ENCODE measurements around the gene PCGF3. TPM values are rescaled to one million over a fixed set of nuclear protein-coding genes. Genes with fewer than 3 reads are reported as not detected.

PCGF3 gene
- total RNA-seq, 6 experiments from 2014 or later: 13.0 to 23.5 (median 14.7) TPM

DNA sequence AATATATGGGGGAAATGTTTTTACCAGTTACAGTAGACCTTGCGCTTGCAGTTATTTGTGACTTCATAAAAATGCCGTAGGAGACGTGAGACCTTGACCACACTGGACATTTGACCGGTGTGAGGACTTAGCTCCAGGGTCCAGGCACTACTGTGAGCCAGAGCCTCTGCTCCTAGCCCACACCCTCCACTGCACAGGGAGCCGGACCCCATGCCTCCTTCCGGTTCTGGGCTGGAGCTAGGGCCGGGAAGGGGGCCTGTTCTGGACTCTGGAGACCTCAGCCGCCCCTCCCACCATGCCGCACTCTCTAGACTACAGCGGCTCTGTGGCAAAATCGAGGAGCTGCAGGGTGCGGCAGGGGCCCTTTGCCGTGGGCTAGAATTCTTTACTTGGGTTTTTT lies 5.3 kb downstream of the PCGF3 start:
- H3K4me1 ChIP-seq: peaks cover 0 to 5% (median 0%) of the 10 kb centered on the region in 4 donors
- TF ChIP-seq POLR2A (IDR thresholded peaks at IDR 0.05): no peak
- TF ChIP-seq, protein P1, sequence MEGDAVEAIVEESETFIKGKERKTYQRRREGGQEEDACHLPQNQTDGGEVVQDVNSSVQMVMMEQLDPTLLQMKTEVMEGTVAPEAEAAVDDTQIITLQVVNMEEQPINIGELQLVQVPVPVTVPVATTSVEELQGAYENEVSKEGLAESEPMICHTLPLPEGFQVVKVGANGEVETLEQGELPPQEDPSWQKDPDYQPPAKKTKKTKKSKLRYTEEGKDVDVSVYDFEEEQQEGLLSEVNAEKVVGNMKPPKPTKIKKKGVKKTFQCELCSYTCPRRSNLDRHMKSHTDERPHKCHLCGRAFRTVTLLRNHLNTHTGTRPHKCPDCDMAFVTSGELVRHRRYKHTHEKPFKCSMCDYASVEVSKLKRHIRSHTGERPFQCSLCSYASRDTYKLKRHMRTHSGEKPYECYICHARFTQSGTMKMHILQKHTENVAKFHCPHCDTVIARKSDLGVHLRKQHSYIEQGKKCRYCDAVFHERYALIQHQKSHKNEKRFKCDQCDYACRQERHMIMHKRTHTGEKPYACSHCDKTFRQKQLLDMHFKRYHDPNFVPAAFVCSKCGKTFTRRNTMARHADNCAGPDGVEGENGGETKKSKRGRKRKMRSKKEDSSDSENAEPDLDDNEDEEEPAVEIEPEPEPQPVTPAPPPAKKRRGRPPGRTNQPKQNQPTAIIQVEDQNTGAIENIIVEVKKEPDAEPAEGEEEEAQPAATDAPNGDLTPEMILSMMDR (IDR thresholded peaks at IDR 0.05): no peak
- 76% methylated on average over 5 of the region's 13 CpGs for WGBS (ENCODE audit: insufficient coverage, low coverage, low lambda C conversion rate, missing lambda C conversion rate)
- DNase-seq: no peak
- H3K36me3 ChIP-seq: peaks cover 0 to 6% (median 0%) of the 10 kb centered on the region in 4 donors
- H3K4me3 ChIP-seq: no peak overlapping the region
- peak in 1 of 4 donors; percentile 27 for ATAC-seq
- H3K9me3 ChIP-seq: no peaks in the 10 kb centered on the region
- no peaks in the 10 kb centered on the region for H3K27me3 ChIP-seq
- intact Hi-C loops (cut with DNase I): no loop called here
- no peak overlapping the region for H3K27ac ChIP-seq

DNA sequence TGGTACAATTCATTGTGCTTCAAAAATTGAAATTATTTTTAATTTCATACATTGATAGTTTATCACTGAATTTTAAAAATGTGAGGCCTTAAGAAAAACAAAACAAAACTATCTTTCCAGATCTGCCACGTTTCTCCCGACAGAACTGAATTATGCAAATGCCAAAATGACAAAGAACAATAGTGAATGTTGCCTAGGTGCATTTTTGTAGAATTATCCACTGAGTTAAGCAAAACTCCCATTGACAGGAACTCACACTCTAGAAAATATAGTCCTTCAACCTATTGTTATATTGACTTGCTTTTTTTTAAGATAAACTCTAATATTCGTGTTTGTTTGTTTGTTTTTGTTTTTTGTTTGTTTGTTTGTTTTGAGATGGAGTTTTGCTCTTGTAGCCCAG lies 6.5 kb downstream of the PCGF3 start:
- intact Hi-C loops (cut with DNase I): no loop called here
- ATAC-seq (no peak), DNase-seq (no peak)
- no peak overlapping the region for H3K4me3 ChIP-seq
- WGBS (ENCODE audit: insufficient coverage, low coverage, low lambda C conversion rate, missing lambda C conversion rate): 59% methylated on average over 3 of the region's 3 CpGs
- H3K36me3 ChIP-seq: peaks cover 0 to 6% (median 0%) of the 10 kb centered on the region in 4 donors
- H3K9me3 ChIP-seq: no peaks in the 10 kb centered on the region
- H3K27ac ChIP-seq: no peak overlapping the region
- H3K4me1 ChIP-seq: peaks cover 0 to 2% (median 0%) of the 10 kb centered on the region in 4 donors
- H3K27me3 ChIP-seq: no peaks in the 10 kb centered on the region
- TF ChIP-seq, protein P1 (IDR thresholded peaks at IDR 0.05): no peak
- TF ChIP-seq POLR2A (IDR thresholded peaks at IDR 0.05): no peak

DNA sequence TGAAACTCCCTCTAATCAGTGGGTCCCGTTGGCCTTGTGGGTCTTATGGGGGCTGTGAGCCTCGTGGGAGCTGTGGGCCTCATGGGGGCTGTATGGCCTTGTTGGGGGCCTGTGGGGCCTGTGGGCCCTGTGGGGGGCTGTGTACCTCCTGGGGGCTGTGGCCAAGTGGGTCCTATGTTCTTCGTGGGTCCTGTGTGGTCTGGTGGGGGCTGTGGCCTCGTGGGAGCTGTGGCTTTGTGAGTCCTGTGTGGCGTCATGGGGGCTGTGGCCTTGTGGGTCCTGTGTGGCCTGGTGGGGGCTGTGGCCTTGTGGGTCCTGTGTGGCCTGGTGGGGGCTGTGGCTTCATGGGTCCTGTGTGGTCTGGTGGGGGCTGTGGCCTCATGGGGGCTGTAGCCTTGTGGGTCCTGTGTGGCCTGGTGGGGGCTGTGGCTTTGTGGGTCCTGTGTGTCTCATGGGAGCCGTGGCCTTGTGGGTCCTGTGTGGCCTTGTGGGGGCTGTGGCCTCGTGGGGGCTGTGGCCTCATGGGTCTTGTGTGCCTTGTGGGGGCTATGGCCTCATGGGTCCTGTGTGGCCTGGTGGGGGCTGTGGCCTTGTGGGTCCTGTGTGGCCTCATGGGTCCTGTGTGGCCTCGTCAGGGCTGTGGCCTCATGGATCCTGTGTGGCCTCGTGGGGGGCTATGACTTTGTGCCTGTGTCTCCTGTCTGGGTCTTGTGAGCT lies 7.4 kb downstream of the PCGF3 start:
- no peak for TF ChIP-seq POLR2A (IDR thresholded peaks at IDR 0.05)
- TF ChIP-seq, protein P1 (IDR thresholded peaks at IDR 0.05): no peak
- WGBS (ENCODE audit: insufficient coverage, low coverage, low lambda C conversion rate, missing lambda C conversion rate): no CpG with 5 or more reads among the region's 9 CpGs
- DNase-seq: no peak
- Histone ChIP-seq H3K4me3 (no peak overlapping the region), H3K27me3 (no peaks in the 10 kb centered on the region), H3K36me3 (peaks cover 0 to 6% (median 0%) of the 10 kb centered on the region in 4 donors), H3K9me3 (no peaks in the 10 kb centered on the region), H3K4me1 (no peaks in the 10 kb centered on the region), H3K27ac (no peak overlapping the region)
- intact Hi-C loops (cut with DNase I): no loop called here
- no peak for ATAC-seq

DNA sequence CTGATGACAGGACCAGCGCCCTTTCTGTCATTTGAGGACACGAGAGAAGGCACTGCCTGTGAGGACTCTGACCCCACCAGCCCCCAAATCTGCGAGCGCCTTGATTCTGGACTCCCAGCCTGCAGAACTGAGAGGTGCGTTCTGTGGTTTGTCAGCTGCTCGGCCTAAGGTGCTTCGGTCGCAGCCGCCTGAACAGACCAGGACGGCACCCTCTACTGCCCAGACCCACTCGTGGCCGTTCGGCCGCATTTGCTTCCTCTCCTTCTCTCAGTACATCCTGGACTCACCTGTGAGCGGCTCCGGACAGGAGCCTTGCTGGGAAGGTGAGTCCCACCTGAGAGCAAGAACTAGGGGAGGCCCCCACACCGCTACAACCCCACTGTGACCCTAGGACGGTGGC lies 8.5 kb downstream of the PCGF3 start:
- ATAC-seq (no peak), DNase-seq (no peak)
- intact Hi-C loops (cut with DNase I): no loop called here
- Histone ChIP-seq H3K4me1 (no peaks in the 10 kb centered on the region), H3K27me3 (no peaks in the 10 kb centered on the region), H3K36me3 (peaks cover 0 to 6% (median 0%) of the 10 kb centered on the region in 4 donors), H3K4me3 (no peak overlapping the region), H3K27ac (no peak overlapping the region), H3K9me3 (no peaks in the 10 kb centered on the region)
- WGBS (ENCODE audit: insufficient coverage, low coverage, low lambda C conversion rate, missing lambda C conversion rate): 71% methylated on average over 2 of the region's 18 CpGs
- TF ChIP-seq, protein P1 (IDR thresholded peaks at IDR 0.05): no peak
- TF ChIP-seq POLR2A (IDR thresholded peaks at IDR 0.05): no peak

Measured in right lobe of liver (tissue), 6 donors.